Activated T-cell treated with anti-CD3 and anti-CD28 coated beads, Interleukin-2, amount 50 U/mL, for 48 hours (primary cell): ENCODE data around the gene GOLPH3L.
A peak's percentile ranks its signal among the peaks of the same experiment; 100 is the strongest.
"Not testable (repeated sequence)": the region's sequence is repeated elsewhere in the genome, so short reads cannot be mapped to it uniquely, and the experiment has no call there.

Source experiments
- DNase-seq, 2 experiments: peaks; one replicate each; pipeline ENCODE4 v3.0.0-alpha.2; 2020

GOLPH3L gene

GRCh38 chr1:150654635-150655034, 42.3 kb downstream of the GOLPH3L start:
- not testable (repeated sequence) for DNase-seq

GRCh38 chr1:150650193-150650592, 46.8 kb downstream of the GOLPH3L start:
- DNase-seq = no peak

GRCh38 chr1:150649441-150650075, 47.4 kb downstream of the GOLPH3L start:
- DNase-seq = no peak

GRCh38 chr1:150642296-150642695, 54.7 kb downstream of the GOLPH3L start:
- no peak for DNase-seq

- DNase-seq = not testable (repeated sequence)
Observed at GRCh38 chr1:150641126-150641815, 55.7 kb downstream of the GOLPH3L start.

GRCh38 chr1:150638430-150638829, 58.5 kb downstream of the GOLPH3L start:
- DNase-seq = not testable (repeated sequence)

- not testable (repeated sequence) for DNase-seq
Observed at GRCh38 chr1:150634839-150635622, 61.9 kb downstream of the GOLPH3L start.

- DNase-seq = peak; percentile 96 to 97
Observed at GRCh38 chr1:150629115-150629928, 67.6 kb downstream of the GOLPH3L start, which contains the start of gene ENSA. Gene ENSA, minus strand, starts transcription at chr1:150629612. Its CDS starts 142 bp downstream, at chr1:150629470.

- DNase-seq = no peak
Observed at GRCh38 chr1:150628766-150629114, 68.2 kb downstream of the GOLPH3L start.

- no peak for DNase-seq
Observed at GRCh38 chr1:150627826-150628410, 69.0 kb downstream of the GOLPH3L start.

GRCh38 chr1:150626150-150626549, 70.8 kb downstream of the GOLPH3L start:
- peak; percentile 44 to 57 for DNase-seq

- DNase-seq = not testable (repeated sequence)
Observed at GRCh38 chr1:150624546-150624945, 72.4 kb downstream of the GOLPH3L start.

- DNase-seq = not testable (repeated sequence)
Observed at GRCh38 chr1:150624134-150624533, 72.8 kb downstream of the GOLPH3L start.

- no peak for DNase-seq
Observed at GRCh38 chr1:150622303-150622975, 74.5 kb downstream of the GOLPH3L start.

- peak; percentile 58 to 62 for DNase-seq
Observed at GRCh38 chr1:150621497-150622302, 75.3 kb downstream of the GOLPH3L start.

GRCh38 chr1:150620919-150621318, 76.0 kb downstream of the GOLPH3L start:
- DNase-seq = no peak

- DNase-seq = no peak
Observed at GRCh38 chr1:150619576-150620509, 77.1 kb downstream of the GOLPH3L start.

GRCh38 chr1:150615346-150616201, 81.4 kb downstream of the GOLPH3L start:
- DNase-seq = peak; percentile 30 to 46
